HG03045 (cell line): ENCODE data around the gene ZNF468.
A peak's percentile ranks its signal among the peaks of the same experiment; 100 is the strongest.
"Not testable (repeated sequence)": the region's sequence is repeated elsewhere in the genome, so short reads cannot be mapped to it uniquely, and the experiment has no call there.

Experiments used
- ATAC-seq: cut with Tn5 transposase; IDR thresholded peaks from one replicate; pipeline ENCODE4 v1.9.1; 2021; ENCODE audit warnings: mild to moderate bottlenecking, moderate library complexity; ENCODE audit not compliant: unreplicated experiment

The ZNF468 gene

GRCh38 chr19:52829866-52830265 is 27.6 kb downstream of the ZNF468 start:
- ATAC-seq: not testable (repeated sequence)

- ATAC-seq: no peak
Measured at GRCh38 chr19:52825765-52826164, 31.7 kb downstream of the ZNF468 start.

GRCh38 chr19:52823676-52824075 is 33.7 kb downstream of the ZNF468 start:
- no peak for ATAC-seq

- peak; percentile 96 for ATAC-seq
Measured at GRCh38 chr19:52821204-52821960, 36.0 kb downstream of the ZNF468 start, which contains the start of gene ZNF28. Gene ZNF28 (minus strand): TSS chr19:52821633. CDS start chr19:52817958, 3,675 bp downstream.

- peak; percentile 25 for ATAC-seq
Measured at GRCh38 chr19:52820472-52821203, 36.8 kb downstream of the ZNF468 start.

- ATAC-seq: no peak
Measured at GRCh38 chr19:52809801-52810200, 47.6 kb downstream of the ZNF468 start.

- ATAC-seq: not testable (repeated sequence)
Measured at GRCh38 chr19:52799950-52800640, 57.3 kb downstream of the ZNF468 start.

GRCh38 chr19:52789440-52789839 is 68.0 kb downstream of the ZNF468 start:
- ATAC-seq: no peak
